Measurements from ENCODE around the gene TAAR6.

The TAAR6 gene

DNA sequence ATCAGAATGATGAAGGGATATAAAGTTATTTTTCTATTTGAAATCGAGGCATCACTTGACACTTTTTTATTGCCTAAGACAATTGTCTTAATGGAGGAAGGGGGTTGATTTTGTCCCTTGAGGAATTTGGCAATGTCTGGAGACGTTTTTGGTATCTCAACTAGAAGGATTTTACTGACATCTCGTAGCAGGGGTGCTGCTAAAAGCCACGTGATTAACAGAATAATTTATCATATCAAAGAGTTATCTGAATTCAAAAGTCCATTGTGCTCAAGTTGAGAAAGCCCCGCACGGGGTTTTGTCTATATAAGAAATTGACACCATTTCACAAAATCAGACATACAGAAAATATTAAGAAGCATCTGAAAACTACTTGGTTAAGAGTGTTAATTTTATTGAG is 1.5 kb upstream of the TAAR6 start:
- TF ChIP-seq REST (IDR thresholded peaks at IDR 0.05; ENCODE audit: insufficient replicate concordance, low read depth): no peak
- no peak for TF ChIP-seq CTCF (IDR thresholded peaks at IDR 0.05; ENCODE audit: insufficient read depth, low read length)
- no peak for TF ChIP-seq SPI1 (IDR thresholded peaks at IDR 0.05; ENCODE audit: borderline replicate concordance, low read depth)
- TF ChIP-seq POLR2AphosphoS5 (IDR thresholded peaks at IDR 0.05; ENCODE audit: low read depth): no peak
- TF ChIP-seq GABPA (IDR thresholded peaks at IDR 0.05; ENCODE audit: low read depth): no peak
- H3K27me3 ChIP-seq (ENCODE audit: insufficient read depth, poor library complexity, severe bottlenecking): peaks cover 2% of the 10 kb centered on the region
- no peak overlapping the region for H3K4me3 ChIP-seq (replicated peaks; ENCODE audit: insufficient read depth, low read length)
- H3K27ac ChIP-seq (replicated peaks): no peak overlapping the region
- DNase-seq (ENCODE audit: low read depth in 1 of 2, low spot score in 1 of 2): no peak

DNA sequence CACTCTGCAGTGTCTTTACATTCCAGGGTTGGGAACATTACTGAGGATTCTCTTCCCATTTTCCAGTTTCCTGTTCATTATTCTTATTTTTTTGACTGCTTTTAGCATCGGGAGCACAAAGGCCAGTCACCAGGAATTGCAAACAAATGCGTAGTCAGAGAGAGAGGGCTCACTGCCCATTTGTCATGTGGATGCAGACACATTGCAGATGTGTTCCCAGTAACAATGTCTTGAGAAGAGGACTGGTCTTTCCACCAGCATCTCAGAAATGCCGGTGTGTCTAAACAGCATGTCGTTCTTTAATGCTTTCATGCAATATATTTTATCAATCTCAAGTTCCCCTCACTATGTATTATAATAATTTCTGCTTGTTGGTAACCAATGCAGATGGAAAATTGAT is 952 bp upstream of the TAAR6 start:
- no peak for TF ChIP-seq REST (IDR thresholded peaks at IDR 0.05; ENCODE audit: insufficient replicate concordance, low read depth)
- no peak for TF ChIP-seq GABPA (IDR thresholded peaks at IDR 0.05; ENCODE audit: low read depth)
- no peak for TF ChIP-seq POLR2AphosphoS5 (IDR thresholded peaks at IDR 0.05; ENCODE audit: low read depth)
- no peak for TF ChIP-seq SPI1 (IDR thresholded peaks at IDR 0.05; ENCODE audit: borderline replicate concordance, low read depth)
- no peak for TF ChIP-seq CTCF (IDR thresholded peaks at IDR 0.05; ENCODE audit: insufficient read depth, low read length)
- Histone ChIP-seq H3K27me3 (ENCODE audit: insufficient read depth, poor library complexity, severe bottlenecking) (peaks cover 2% of the 10 kb centered on the region), H3K4me3 (replicated peaks; ENCODE audit: insufficient read depth, low read length) (no peak overlapping the region), H3K27ac (replicated peaks) (no peak overlapping the region)
- no peak for DNase-seq (ENCODE audit: low read depth in 1 of 2, low spot score in 1 of 2)

DNA sequence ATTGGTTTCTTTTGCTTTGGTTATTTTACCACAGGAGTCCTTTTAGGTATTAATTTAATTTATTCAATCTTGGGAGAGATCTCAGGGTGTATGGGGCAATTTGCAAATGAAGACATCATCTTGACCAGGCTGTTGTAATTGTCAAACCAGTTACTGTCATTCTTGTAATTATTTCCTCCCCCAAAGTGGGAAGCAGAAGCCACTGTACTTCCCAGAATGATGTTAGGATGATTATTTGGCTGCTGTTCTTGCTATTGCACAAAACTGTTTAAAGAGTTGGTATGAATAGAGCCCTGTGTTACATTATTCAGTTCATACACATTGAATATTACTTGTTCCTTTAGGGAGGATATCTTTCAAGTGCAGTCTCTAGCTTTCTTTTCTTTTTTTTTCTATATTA is 1.7 kb downstream of the TAAR6 start:
- H3K4me3 ChIP-seq (replicated peaks; ENCODE audit: insufficient read depth, low read length): no peak overlapping the region
- H3K27me3 ChIP-seq (ENCODE audit: insufficient read depth, poor library complexity, severe bottlenecking): peaks cover 2% of the 10 kb centered on the region
- H3K27ac ChIP-seq (replicated peaks): no peak overlapping the region
- TF ChIP-seq SPI1 (IDR thresholded peaks at IDR 0.05; ENCODE audit: borderline replicate concordance, low read depth) (no peak), GABPA (IDR thresholded peaks at IDR 0.05; ENCODE audit: low read depth) (no peak), POLR2AphosphoS5 (IDR thresholded peaks at IDR 0.05; ENCODE audit: low read depth) (no peak), REST (IDR thresholded peaks at IDR 0.05; ENCODE audit: insufficient replicate concordance, low read depth) (no peak), CTCF (IDR thresholded peaks at IDR 0.05; ENCODE audit: insufficient read depth, low read length) (no peak)
- DNase-seq (ENCODE audit: low read depth in 1 of 2, low spot score in 1 of 2): no peak
